HepG2 (cell line): Measurements from ENCODE around the gene GLDN.

Experiments used
- CBFB ChIP-seq: sonication (generic); formaldehyde crosslinking; IDR thresholded peaks from 2 replicates; pipeline ENCODE4 v1.4.0; 2020; ENCODE audit warnings: missing genetic modification reagents
- CEBPB ChIP-seq: IDR thresholded peaks from 2 replicates; pipeline ENCODE4 v1.6.1; 2011; ENCODE audit warnings: low read depth, low read length, improper control_type of control experiment, borderline replicate concordance
- KDM2A ChIP-seq: sonication (generic); formaldehyde crosslinking; IDR thresholded peaks from 2 replicates; pipeline ENCODE4 v1.4.0; 2020; ENCODE audit warnings: low read depth, missing genetic modification reagents, borderline replicate concordance
- POLR2AphosphoS5 ChIP-seq: IDR thresholded peaks from 2 replicates; pipeline ENCODE4 v1.6.1; 2012; ENCODE audit warnings: low read depth, low read length
- ZSCAN9 ChIP-seq: IDR thresholded peaks from 2 replicates; pipeline ENCODE4 v1.6.1; 2016; ENCODE audit warnings: borderline replicate concordance
- TF ChIP-seq, protein P1 (sequence below): sonication (generic); formaldehyde crosslinking; IDR thresholded peaks from 2 replicates; pipeline ENCODE4 v1.5.0; 2020; ENCODE audit warnings: missing genetic modification reagents

GRCh38 chr15:51323749-51324148 lies 17.7 kb upstream of the GLDN start:
- TF ChIP-seq POLR2AphosphoS5 (no peak), CBFB (CRISPR knock-in tag) (no peak), CEBPB (no peak), ZSCAN9 (CRISPR knock-in tag) (no peak), KDM2A (no peak)
- TF ChIP-seq, protein P1, sequence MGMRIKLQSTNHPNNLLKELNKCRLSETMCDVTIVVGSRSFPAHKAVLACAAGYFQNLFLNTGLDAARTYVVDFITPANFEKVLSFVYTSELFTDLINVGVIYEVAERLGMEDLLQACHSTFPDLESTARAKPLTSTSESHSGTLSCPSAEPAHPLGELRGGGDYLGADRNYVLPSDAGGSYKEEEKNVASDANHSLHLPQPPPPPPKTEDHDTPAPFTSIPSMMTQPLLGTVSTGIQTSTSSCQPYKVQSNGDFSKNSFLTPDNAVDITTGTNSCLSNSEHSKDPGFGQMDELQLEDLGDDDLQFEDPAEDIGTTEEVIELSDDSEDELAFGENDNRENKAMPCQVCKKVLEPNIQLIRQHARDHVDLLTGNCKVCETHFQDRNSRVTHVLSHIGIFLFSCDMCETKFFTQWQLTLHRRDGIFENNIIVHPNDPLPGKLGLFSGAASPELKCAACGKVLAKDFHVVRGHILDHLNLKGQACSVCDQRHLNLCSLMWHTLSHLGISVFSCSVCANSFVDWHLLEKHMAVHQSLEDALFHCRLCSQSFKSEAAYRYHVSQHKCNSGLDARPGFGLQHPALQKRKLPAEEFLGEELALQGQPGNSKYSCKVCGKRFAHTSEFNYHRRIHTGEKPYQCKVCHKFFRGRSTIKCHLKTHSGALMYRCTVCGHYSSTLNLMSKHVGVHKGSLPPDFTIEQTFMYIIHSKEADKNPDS (CRISPR knock-in tag): no peak
